Stimulated activated CD8-positive, alpha-beta memory T cell treated with anti-CD3 and anti-CD28 coated beads, Interleukin-12 subunit alpha, Interleukin-12 subunit beta, amount 100 ng/mL, for 24 hours (primary cell): ENCODE results near the gene CMTM2.
"Not testable (repeated sequence)": the region's sequence is repeated elsewhere in the genome, so short reads cannot be mapped to it uniquely, and the experiment has no call there.

Experiments
- DNase-seq: peaks from one replicate; pipeline ENCODE4 v3.0.0-alpha.2; 2020; ENCODE audit errors: extremely low read depth

CMTM2 gene

DNA sequence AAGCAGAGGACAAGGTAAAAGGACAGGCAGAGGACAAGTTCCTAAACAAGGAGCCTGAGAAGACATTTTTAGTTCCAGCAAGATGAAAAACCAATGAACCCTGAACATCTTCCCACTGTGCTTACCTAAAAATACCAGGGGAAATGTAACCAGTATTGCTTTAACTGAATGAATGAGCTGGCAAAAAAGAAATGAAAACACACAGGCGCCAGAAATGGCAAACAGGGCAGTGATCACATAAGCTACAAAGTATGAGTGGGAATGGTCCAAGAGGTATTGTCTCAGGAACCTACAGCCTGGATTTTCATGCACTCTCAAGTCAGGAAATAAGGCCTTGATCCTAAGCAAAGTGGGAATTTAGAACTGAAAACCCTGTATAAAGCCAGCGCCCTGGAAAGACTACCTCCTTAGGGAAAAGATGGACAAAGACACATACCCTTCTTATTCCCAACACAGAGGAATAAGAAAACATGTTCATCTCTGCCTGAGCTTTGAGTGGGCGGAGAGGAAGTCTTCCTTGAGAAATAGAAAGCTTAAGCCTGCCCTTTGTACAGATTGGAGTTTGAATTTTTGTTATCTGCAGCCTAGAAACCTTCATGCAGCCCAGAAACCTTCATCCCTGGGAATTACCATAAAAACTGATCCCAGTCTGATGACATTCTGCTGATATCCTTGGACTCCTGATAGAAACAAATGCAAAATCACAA is 2.1 kb downstream of the CMTM2 start:
- DNase-seq, result no peak

GRCh38 chr16:66585481-66586239 is 6.4 kb downstream of the CMTM2 start:
- DNase-seq, result no peak

DNA sequence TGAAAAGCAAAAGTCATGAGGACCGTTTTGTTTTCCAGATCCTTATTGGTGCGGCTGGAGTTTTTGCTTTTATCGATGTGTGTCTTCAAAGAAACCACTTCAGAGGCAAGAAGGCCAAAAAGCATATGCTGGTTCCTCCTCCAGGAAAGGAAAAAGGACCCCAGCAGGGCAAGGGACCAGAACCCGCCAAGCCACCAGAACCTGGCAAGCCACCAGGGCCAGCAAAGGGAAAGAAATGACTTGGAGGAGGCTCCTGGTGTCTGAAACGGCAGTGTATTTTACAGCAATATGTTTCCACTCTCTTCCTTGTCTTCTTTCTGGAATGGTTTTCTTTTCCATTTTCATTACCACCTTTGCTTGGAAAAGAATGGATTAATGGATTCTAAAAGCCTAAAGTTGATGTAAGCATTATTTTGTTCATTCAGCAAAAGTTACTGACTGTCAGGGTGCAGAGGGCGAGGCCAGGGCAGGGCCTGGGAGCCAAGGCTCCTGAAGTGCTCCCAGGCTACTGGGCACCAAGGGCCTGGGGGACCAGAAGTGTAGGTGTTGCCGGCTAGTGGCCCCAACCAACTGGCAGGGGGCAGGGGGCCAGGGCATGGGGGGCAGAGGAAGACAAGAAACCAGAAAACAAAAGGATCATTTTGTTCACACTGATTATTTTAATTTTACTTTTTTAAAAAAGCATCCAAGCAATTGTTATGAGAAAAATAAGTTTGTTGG is 8.8 kb downstream of the CMTM2 start:
- DNase-seq, result no peak

GRCh38 chr16:66588981-66589713 is 9.9 kb downstream of the CMTM2 start:
- no peak for DNase-seq

DNA sequence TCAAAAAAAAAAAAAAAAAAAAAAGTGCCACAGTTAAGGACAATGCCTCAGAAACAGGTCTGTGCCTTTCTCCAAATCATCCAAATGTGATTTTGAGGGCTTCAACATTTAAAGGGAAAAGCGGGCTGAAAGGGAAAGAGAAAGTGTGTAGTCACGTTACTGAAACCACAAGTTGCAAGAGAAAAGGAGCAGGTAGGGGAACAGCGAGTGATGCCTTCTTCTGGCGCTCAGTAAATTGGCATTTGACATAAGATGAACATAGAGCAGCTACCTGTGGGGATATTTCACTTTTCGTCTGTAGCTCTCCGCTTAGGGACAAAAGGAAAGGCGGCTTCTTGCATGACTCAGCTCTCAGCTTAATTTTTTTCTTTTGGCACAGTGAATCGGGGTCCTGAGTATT is 11.1 kb downstream of the CMTM2 start:
- no peak for DNase-seq

DNA sequence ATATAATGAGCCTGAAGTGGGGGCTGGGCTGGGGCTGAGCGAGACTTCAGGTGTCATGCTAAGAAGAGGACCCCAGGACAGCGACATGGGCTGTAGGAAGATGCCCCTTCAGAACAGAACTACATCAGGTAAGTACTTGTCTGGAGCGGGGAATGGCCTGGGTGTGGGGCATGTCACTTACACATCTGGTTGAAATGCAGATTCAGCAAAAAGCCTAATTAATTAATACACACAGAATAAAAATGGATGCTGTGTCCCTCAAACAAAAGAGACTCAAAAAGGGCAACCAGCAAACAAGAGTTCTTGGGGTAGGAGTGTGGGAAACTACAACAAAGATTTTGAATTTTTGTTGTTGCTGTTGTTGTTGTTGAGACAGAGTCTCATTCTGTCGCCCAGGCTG is 11.8 kb downstream of the CMTM2 start:
- DNase-seq, result no peak

DNA sequence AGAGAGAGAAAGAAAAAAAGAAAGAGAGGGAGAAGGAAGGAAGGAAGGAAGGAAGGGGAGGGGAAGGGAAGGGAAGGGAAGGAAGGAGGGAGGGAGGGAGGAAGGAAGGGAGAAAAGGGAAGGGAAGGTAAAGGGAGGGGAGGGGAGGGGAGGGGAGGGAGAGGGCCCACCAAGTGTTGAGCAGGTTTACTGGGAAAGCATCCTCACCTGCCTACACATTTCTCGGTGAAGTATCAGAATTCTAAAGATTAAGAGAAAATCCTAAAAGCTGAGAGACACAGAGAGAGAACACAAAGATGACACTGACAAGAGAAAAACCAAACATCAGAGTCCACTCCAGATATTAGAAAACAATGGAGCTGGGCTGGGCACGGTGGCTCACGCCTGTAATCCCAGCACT is 13.0 kb downstream of the CMTM2 start:
- no peak for DNase-seq

DNA sequence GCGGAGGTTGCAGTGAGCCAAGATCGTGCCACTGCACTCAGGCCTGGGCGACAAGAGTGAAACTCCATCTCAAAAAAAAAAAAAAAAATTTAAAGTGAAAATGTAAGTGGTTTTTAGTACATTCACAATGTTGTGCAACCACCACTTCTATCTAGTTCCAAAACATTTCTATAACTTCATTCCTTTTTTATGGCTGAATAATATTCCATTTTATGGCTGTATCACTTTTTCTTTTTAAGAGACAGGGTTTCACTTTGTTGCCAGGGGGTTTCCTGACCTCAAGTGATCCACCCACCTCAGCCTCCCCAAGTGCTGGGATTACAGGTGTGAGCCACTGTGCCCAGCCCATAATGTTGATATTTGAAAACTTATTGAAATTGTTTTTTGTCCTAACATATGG is 13.6 kb downstream of the CMTM2 start:
- DNase-seq, result no peak

- no peak for DNase-seq
These were observed 15.5 kb downstream of the CMTM2 start for GRCh38 chr16:66594739-66595138.

DNA sequence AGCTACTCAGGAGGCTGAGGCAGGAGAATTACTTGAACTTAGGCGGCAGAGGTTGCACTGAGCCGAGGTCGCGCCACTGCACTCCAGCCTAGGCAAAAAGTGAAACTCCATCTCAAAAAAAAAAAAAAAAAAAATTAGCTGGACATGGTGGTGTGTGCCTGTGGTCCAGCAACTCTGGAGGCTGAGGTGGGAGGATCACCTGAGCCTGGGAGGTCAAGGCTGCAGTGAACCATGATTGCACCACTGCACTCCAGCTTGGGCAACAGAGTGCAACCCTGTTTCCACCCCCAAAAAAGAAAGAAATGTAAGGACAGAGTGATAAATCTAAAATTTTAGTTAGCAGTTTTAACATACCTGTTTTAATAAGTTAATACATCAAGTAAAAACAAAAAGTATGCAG is 17.3 kb downstream of the CMTM2 start:
- DNase-seq, result not testable (repeated sequence)

DNA sequence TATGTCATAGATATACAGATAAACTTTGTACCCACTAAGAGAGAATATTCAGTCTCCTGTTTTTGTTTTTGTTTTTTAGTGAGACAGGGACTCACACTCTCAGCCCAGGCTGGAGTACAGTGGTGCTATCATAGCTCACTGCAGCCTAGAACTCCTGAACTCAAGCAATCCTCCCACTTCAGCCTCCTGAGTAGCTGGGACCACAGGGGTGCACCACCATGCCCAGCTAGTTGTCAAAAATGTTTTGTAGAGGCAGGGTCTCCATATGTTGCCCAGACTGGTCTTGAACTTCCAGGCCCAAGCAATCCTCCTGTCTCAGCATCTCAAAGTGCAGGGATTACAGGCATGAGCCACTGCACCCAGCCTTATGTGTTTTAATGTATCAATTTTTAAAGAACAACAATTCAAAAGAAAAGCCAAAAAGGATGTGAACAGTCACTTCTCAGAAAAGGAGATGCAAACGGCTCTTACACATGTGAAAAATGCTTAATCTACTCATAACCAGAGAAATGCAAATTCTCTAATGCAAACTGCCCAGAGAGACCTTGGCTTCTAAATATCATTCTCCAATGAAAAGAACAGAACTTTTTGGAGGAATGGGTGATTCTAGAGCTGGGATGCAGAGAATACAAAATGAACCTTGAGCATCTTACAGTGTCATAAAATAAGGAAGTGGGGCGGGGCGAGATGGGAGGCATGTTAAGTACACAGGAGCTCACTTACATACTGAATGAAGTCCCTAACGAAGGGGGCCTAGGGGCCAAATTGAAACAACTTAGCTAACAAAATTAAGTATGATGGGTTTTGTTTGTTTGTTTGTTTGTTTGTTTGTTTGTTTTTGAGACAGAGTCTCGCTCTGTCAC is 18.0 kb downstream of the CMTM2 start:
- no peak for DNase-seq

GRCh38 chr16:66598111-66598510 is 18.8 kb downstream of the CMTM2 start:
- DNase-seq, result no peak

GRCh38 chr16:66599726-66600125 is 20.5 kb downstream of the CMTM2 start:
- DNase-seq, result no peak

- no peak for DNase-seq
These were observed 21.2 kb downstream of the CMTM2 start for GRCh38 chr16:66600477-66600876.

DNA sequence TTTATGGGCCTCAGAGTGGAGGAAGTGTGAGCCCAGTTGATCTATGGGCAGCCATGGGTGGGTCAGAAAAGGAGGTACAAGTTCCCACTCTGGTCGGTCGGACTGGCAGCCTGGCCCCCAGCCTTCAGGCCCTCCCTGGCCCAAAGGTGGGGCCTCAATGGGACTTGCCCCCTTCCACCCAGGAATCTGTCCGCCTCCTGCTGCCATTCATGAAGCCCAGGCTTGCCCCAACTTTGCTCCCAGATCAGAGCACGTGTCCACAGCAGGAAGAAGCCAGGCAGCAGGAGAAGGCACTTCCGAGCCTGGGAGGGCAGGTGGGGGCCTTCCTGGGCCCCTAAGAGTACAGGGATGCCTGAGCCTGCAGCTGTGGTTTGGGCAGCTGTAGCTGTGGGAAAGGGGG is 22.2 kb downstream of the CMTM2 start:
- DNase-seq, result no peak

GRCh38 chr16:66603537-66604375 is 24.5 kb downstream of the CMTM2 start:
- no peak for DNase-seq

GRCh38 chr16:66604376-66605176 is 25.3 kb downstream of the CMTM2 start, which contains the start of gene CMTM3:
Gene CMTM3, plus strand, starts transcription at chr16:66604704. Its CDS starts 102 bp downstream, at chr16:66604806.
- DNase-seq, result no peak

DNA sequence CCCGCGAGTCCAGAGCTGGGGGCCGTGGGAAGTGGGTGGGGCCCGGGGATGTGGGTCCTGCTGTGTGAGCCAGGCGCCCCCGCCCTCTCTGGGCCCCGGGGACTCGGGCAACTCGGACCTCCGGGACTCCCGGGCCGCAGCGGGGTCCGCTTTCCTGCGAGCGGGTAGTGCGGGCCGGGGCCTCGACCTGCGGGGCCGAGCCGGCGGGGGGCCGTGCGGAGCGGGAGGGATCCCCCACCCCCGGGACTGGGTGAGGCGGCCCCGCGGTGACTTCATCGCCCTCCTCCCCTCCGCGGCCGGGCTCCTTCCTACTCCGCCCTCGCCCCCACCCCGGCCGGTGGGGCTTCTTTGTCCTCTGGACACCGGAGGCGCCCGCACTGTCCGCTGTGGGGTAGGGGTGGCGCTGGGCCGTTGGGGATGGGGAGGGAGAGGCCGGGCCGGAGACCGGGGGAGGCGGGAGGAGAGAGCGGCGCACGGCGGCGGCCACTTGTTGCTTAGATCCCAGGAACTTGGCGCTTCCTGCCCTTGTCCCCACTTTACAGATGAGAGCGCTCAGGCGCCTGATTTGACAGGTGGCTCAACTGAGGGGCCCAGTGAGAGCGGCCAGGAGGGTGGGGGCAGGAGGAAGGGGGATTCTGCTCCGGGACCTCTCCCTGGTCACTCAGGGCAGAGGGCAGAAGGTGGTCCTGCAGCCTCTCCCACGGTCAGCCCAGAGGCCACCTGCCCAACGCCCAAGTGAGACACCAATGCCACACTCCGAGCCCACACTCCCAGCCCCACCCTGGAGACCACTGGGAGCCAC is 26.1 kb downstream of the CMTM2 start:
- DNase-seq, result no peak
